ENCODE data around the gene DNAJA2. TPM values are rescaled to one million over a fixed set of nuclear protein-coding genes. Genes with fewer than 3 reads are reported as not detected.

DNAJA2 gene
- total and polyA plus RNA-seq, 9 of the 15 experiments (the other 6 are each of a cell fraction or from before 2014, with no cell fraction given), result 24.1 to 75.9 (median 50.7) TPM

DNA sequence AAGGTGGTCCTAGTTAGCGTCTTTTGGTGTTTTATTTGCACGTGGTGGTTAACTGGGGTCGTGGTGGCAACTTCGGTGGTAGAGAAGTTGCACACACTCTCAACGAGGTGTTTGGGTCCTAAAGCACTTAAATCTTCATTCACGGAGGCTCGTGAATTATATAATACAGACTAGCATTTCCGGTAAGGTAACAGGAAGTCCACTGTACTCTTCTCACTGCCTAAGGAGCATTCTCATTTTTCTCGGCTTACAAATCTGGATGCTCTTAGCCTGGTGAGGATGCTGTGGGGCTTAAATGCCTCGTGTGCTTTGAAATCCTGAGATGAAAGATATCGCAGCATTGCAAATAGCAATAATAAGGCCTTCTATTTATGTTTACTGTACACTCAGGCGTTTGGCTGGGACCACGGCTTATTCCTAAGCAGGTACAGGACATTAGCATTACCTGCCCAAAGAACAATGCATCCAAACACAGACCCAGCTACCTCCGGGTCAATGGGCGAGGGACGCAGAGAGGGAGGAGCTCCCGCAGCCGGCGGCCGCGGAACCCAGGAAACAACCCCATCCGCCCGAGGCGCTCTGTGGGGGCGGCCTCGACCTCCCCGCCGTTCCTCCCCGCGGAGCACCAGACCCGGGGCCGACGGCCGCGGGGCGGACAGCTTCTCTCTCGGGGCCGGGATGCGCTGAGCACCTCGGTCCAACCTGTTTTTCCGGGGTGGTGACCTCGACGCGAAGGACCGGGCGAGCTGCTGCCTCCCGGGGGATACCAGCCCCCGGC lies 856 bp downstream of the DNAJA2 start (continued):
- TF ChIP-seq, protein P1, sequence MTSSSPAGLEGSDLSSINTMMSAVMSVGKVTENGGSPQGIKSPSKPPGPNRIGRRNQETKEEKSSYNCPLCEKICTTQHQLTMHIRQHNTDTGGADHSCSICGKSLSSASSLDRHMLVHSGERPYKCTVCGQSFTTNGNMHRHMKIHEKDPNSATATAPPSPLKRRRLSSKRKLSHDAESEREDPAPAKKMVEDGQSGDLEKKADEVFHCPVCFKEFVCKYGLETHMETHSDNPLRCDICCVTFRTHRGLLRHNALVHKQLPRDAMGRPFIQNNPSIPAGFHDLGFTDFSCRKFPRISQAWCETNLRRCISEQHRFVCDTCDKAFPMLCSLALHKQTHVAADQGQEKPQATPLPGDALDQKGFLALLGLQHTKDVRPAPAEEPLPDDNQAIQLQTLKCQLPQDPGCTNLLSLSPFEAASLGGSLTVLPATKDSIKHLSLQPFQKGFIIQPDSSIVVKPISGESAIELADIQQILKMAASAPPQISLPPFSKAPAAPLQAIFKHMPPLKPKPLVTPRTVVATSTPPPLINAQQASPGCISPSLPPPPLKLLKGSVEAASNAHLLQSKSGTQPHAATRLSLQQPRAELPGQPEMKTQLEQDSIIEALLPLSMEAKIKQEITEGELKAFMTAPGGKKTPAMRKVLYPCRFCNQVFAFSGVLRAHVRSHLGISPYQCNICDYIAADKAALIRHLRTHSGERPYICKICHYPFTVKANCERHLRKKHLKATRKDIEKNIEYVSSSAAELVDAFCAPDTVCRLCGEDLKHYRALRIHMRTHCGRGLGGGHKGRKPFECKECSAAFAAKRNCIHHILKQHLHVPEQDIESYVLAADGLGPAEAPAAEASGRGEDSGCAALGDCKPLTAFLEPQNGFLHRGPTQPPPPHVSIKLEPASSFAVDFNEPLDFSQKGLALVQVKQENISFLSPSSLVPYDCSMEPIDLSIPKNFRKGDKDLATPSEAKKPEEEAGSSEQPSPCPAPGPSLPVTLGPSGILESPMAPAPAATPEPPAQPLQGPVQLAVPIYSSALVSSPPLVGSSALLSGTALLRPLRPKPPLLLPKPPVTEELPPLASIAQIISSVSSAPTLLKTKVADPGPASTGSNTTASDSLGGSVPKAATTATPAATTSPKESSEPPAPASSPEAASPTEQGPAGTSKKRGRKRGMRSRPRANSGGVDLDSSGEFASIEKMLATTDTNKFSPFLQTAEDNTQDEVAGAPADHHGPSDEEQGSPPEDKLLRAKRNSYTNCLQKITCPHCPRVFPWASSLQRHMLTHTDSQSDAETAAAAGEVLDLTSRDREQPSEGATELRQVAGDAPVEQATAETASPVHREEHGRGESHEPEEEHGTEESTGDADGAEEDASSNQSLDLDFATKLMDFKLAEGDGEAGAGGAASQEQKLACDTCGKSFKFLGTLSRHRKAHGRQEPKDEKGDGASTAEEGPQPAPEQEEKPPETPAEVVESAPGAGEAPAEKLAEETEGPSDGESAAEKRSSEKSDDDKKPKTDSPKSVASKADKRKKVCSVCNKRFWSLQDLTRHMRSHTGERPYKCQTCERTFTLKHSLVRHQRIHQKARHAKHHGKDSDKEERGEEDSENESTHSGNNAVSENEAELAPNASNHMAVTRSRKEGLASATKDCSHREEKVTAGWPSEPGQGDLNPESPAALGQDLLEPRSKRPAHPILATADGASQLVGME (CRISPR knock-in tag; IDR thresholded peaks at IDR 0.05), result no peak
- TF ChIP-seq, protein P2, sequence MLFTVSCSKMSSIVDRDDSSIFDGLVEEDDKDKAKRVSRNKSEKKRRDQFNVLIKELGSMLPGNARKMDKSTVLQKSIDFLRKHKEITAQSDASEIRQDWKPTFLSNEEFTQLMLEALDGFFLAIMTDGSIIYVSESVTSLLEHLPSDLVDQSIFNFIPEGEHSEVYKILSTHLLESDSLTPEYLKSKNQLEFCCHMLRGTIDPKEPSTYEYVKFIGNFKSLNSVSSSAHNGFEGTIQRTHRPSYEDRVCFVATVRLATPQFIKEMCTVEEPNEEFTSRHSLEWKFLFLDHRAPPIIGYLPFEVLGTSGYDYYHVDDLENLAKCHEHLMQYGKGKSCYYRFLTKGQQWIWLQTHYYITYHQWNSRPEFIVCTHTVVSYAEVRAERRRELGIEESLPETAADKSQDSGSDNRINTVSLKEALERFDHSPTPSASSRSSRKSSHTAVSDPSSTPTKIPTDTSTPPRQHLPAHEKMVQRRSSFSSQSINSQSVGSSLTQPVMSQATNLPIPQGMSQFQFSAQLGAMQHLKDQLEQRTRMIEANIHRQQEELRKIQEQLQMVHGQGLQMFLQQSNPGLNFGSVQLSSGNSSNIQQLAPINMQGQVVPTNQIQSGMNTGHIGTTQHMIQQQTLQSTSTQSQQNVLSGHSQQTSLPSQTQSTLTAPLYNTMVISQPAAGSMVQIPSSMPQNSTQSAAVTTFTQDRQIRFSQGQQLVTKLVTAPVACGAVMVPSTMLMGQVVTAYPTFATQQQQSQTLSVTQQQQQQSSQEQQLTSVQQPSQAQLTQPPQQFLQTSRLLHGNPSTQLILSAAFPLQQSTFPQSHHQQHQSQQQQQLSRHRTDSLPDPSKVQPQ (CRISPR knock-in tag; IDR thresholded peaks at IDR 0.05; ENCODE audit: borderline replicate concordance), result no peak
- TF ChIP-seq NELFE (IDR thresholded peaks at IDR 0.05; ENCODE audit: insufficient read depth, insufficient read length), result no peak
- TF ChIP-seq, protein P3, sequence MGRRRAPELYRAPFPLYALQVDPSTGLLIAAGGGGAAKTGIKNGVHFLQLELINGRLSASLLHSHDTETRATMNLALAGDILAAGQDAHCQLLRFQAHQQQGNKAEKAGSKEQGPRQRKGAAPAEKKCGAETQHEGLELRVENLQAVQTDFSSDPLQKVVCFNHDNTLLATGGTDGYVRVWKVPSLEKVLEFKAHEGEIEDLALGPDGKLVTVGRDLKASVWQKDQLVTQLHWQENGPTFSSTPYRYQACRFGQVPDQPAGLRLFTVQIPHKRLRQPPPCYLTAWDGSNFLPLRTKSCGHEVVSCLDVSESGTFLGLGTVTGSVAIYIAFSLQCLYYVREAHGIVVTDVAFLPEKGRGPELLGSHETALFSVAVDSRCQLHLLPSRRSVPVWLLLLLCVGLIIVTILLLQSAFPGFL (CRISPR knock-in tag; IDR thresholded peaks at IDR 0.05), result no peak
- TF ChIP-seq POLR2AphosphoS5 (IDR thresholded peaks at IDR 0.05; ENCODE audit: control insufficient read depth, insufficient read depth, low read depth, low read length), result 0 out of 2 replicates have a peak, but pooled peaks have one; percentile 24
- TF ChIP-seq ADNP (tag; IDR thresholded peaks at IDR 0.05), result no peak
- TF ChIP-seq, protein P4, sequence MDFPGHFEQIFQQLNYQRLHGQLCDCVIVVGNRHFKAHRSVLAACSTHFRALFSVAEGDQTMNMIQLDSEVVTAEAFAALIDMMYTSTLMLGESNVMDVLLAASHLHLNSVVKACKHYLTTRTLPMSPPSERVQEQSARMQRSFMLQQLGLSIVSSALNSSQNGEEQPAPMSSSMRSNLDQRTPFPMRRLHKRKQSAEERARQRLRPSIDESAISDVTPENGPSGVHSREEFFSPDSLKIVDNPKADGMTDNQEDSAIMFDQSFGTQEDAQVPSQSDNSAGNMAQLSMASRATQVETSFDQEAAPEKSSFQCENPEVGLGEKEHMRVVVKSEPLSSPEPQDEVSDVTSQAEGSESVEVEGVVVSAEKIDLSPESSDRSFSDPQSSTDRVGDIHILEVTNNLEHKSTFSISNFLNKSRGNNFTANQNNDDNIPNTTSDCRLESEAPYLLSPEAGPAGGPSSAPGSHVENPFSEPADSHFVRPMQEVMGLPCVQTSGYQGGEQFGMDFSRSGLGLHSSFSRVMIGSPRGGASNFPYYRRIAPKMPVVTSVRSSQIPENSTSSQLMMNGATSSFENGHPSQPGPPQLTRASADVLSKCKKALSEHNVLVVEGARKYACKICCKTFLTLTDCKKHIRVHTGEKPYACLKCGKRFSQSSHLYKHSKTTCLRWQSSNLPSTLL (IDR thresholded peaks at IDR 0.05), result no peak
- peak; percentile 93 for TF ChIP-seq RBBP5 (IDR thresholded peaks at IDR 0.05; ENCODE audit: borderline replicate concordance, insufficient read depth, low read length, poor library complexity, severe bottlenecking)
- peak; percentile 60 for TF ChIP-seq GABPA (tag; conservative IDR thresholded peaks at IDR 0.05; ENCODE audit: low read depth)
